ENCODE data around the gene ANKRD29. TPM values are rescaled to one million over a fixed set of nuclear protein-coding genes. Genes with fewer than 3 reads are reported as not detected.

ANKRD29 gene
- total and polyA plus RNA-seq, 10 of the 15 experiments (the other 5 are each of a cell fraction or from before 2014, with no cell fraction given), result 0.53 to 9.2 (median 1.6) TPM

DNA sequence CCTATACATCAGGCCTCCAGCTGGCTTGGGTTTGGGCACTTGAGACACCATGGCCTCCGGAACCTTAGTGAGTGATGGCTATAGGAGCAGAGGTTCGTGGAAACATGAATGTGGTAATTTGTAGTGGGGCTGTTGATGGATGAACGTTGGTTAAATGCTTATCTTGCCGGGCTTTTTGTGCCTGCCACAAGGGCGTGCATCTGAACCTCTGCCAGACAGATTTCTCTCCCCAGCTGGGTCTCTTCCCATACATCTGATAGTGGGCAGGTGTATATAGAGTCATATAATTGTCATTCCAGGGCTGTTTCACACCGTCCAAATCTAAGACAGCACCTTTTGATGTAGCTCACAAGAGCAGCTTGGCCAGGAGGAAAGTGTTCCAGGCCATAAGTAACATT is 41.3 kb upstream of the ANKRD29 start (continued):
- TF ChIP-seq, protein P1, sequence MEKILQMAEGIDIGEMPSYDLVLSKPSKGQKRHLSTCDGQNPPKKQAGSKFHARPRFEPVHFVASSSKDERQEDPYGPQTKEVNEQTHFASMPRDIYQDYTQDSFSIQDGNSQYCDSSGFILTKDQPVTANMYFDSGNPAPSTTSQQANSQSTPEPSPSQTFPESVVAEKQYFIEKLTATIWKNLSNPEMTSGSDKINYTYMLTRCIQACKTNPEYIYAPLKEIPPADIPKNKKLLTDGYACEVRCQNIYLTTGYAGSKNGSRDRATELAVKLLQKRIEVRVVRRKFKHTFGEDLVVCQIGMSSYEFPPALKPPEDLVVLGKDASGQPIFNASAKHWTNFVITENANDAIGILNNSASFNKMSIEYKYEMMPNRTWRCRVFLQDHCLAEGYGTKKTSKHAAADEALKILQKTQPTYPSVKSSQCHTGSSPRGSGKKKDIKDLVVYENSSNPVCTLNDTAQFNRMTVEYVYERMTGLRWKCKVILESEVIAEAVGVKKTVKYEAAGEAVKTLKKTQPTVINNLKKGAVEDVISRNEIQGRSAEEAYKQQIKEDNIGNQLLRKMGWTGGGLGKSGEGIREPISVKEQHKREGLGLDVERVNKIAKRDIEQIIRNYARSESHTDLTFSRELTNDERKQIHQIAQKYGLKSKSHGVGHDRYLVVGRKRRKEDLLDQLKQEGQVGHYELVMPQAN (conservative IDR thresholded peaks at IDR 0.05), result no peak
- TF ChIP-seq MTA3 (IDR thresholded peaks at IDR 0.05; ENCODE audit: borderline replicate concordance, low read length) (no peak), NFYA (IDR thresholded peaks at IDR 0.05; ENCODE audit: borderline replicate concordance, low read depth, low read length) (no peak), CHD2 (IDR thresholded peaks at IDR 0.05; ENCODE audit: borderline replicate concordance, low read depth, low read length) (no peak), BACH1 (IDR thresholded peaks at IDR 0.05; ENCODE audit: borderline replicate concordance) (no peak), MTA2 (IDR thresholded peaks at IDR 0.05; ENCODE audit: low read depth) (no peak), TCF7 (IDR thresholded peaks at IDR 0.05; ENCODE audit: borderline replicate concordance) (no peak), EZH2 (IDR thresholded peaks at IDR 0.05; ENCODE audit: borderline replicate concordance, control insufficient read depth, low read depth, low read length) (no peak), STAT3 (IDR thresholded peaks at IDR 0.05; ENCODE audit: low read depth, low read length) (no peak), SPI1 (IDR thresholded peaks at IDR 0.05; ENCODE audit: borderline replicate concordance, insufficient read depth, low read depth, low read length) (no peak), ZNF207 (IDR thresholded peaks at IDR 0.05; ENCODE audit: borderline replicate concordance) (no peak), KDM1A (IDR thresholded peaks at IDR 0.05; ENCODE audit: borderline replicate concordance) (no peak), STAT1 (conservative IDR thresholded peaks at IDR 0.05) (no peak)
- TF ChIP-seq, protein P2, sequence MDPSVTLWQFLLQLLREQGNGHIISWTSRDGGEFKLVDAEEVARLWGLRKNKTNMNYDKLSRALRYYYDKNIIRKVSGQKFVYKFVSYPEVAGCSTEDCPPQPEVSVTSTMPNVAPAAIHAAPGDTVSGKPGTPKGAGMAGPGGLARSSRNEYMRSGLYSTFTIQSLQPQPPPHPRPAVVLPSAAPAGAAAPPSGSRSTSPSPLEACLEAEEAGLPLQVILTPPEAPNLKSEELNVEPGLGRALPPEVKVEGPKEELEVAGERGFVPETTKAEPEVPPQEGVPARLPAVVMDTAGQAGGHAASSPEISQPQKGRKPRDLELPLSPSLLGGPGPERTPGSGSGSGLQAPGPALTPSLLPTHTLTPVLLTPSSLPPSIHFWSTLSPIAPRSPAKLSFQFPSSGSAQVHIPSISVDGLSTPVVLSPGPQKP (IDR thresholded peaks at IDR 0.05; ENCODE audit: low read depth, low read length), result no peak
